GM18505 (cell line): Measurements from ENCODE around the gene LCN2.
"Not testable (repeated sequence)": the region's sequence is repeated elsewhere in the genome, so short reads cannot be mapped to it uniquely, and the experiment has no call there.

ENCODE experiments used
- ATAC-seq: cut with Tn5 transposase; IDR thresholded peaks from one replicate; pipeline ENCODE4 v1.9.1; 2021; ENCODE audit not compliant: unreplicated experiment
- POLR2A ChIP-seq: IDR thresholded peaks from 4 replicates; pipeline ENCODE4 v1.6.1; 2011; ENCODE audit warnings: borderline replicate concordance; ENCODE audit not compliant: insufficient read depth, insufficient read length; ENCODE audit errors: extremely low read depth

LCN2 gene

GRCh38 chr9:128107468-128108268 is 41.6 kb upstream of the LCN2 start:
- ATAC-seq, result no peak
- TF ChIP-seq POLR2A, result no peak

- ATAC-seq, result no peak
- TF ChIP-seq POLR2A, result no peak
Observed at GRCh38 chr9:128108269-128109049, 40.8 kb upstream of the LCN2 start.

- TF ChIP-seq POLR2A, result no peak
- ATAC-seq, result no peak
Observed at GRCh38 chr9:128109050-128109709, 40.1 kb upstream of the LCN2 start.

GRCh38 chr9:128111726-128112125 is 37.5 kb upstream of the LCN2 start:
- ATAC-seq, result not testable (repeated sequence)

GRCh38 chr9:128113526-128114325 is 35.5 kb upstream of the LCN2 start:
- ATAC-seq, result no peak
- no peak for TF ChIP-seq POLR2A

- ATAC-seq, result no peak
- TF ChIP-seq POLR2A, result no peak
Observed at GRCh38 chr9:128114326-128115186, 34.7 kb upstream of the LCN2 start.

DNA sequence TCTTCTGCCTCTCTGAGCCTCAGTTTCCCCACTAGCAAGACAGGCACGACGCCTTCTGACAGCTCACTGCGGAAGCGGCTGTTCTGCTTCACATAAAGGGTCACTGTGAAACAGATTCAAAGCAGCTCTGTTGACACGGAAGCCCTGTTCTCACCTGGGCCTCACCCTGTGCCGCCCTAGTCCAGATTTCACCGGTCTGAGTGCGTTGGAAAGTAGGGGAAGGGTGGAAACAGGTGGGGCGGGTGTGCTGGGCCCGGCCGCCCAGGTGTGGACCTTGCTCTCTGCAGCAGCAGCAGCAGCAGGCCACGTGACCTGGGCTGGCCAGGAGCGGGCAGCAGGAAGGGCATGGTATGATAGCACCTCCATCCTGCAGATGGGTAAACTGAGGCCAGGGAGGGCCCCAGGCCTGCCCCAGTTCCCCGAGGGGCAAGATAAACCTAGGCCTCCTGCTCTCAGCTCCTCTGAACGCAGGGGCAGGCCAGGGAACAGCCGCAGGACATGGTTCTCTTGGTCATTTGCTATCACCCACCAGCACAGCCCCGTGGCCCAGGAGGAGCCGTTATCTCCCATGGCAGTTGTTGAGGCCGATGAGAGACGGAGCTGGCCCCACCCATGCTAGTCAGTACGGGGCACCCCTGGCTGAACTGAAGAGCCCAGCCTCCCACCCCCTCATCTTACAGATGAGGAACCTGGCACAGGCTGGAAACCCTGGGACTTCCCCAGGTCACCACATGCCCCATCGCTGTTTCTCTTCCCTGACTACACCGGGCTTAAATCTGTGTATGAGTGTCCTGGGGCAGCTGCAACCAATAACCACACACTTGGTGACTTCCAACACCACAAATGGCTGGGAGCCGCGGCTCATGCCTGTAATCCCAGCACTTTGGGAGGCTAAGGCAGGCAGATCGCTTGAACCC is 33.8 kb upstream of the LCN2 start:
- ATAC-seq, result no peak
- no peak for TF ChIP-seq POLR2A

GRCh38 chr9:128116104-128117083 is 32.9 kb upstream of the LCN2 start:
- no peak for TF ChIP-seq POLR2A
- ATAC-seq, result no peak

DNA sequence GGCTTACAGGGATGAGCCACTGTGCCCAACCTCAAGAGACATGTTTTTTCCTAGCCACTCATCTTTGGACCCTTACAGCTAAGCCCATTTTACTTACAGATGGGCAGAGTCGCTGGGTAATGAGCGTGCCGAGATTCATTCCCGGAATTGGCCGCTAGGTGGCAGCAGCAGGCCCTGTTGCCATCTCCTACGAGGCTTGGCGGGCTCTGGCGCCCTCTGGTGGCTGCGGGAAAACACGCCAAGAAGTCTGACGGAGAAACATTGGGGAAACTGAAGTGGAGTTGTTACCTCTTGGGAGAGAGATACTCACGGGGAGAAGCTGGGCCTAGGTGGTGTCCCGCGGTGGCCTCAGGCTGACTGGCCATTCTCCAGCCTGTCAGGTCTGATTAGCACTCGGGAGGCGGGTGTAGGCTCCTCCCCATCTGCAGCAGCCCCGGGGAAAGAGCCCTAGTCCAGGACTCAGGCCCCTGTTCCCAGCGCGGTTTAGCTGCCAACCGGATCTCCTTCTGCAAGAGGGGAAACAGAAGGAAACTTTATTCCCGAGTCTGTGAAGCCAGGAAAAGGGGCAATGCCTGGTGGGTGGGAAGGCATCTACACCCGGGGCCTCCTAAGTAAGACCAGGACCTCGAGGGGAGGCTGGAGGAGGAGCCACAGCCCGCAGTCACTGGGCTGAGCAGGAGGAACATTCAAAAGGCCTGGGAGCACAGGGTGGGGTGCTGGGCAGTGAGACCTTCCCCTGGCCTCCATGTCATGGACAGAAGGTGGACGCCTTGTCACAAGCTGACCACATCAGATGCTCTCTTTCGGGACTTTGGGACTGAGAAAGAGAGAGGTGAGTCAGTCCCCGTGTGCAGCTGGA is 31.4 kb upstream of the LCN2 start:
- ATAC-seq, result no peak
- TF ChIP-seq POLR2A, result no peak
